MM.1S (cell line): Measurements from ENCODE around the gene DACT2.

Experiments
- DNase-seq: peaks from one replicate; pipeline ENCODE4 v3.0.0-alpha.2; 2015
- H2AFZ ChIP-seq: fragments of 300-600 bp; sonication (generic); 2 replicates; pipeline ENCODE4 v1.6.0; 2016; ENCODE audit warnings: antibody characterized with exemption, low read length
- H3F3A ChIP-seq: fragments of 300-600 bp; sonication (generic); 2 replicates; pipeline ENCODE4 v1.6.1; 2016; ENCODE audit warnings: mild to moderate bottlenecking, antibody characterized with exemption, low read length, moderate library complexity, mixed read lengths; ENCODE audit not compliant: insufficient read depth
- H3K27ac ChIP-seq: fragments of 300-600 bp; sonication (generic); 2 replicates; pipeline ENCODE4 v1.5.1; 2016; ENCODE audit warnings: mild to moderate bottlenecking, low read length
- H3K27me3 ChIP-seq: fragments of 300-600 bp; sonication (generic); replicated peaks from 2 replicates; pipeline ENCODE4 v1.6.0; 2016; ENCODE audit warnings: low read length; ENCODE audit not compliant: insufficient read depth
- H3K36me3 ChIP-seq: fragments of 300-600 bp; sonication (generic); replicated peaks from 2 replicates; pipeline ENCODE4 v1.6.1; 2016; ENCODE audit warnings: mild to moderate bottlenecking, low read length, mixed read lengths; ENCODE audit not compliant: insufficient read depth
- H3K4me1 ChIP-seq: fragments of 300-600 bp; sonication (generic); 2 replicates; pipeline ENCODE4 v1.6.1; 2016; ENCODE audit warnings: low read length, mixed read lengths
- H3K4me2 ChIP-seq: fragments of 300-600 bp; sonication (generic); 2 replicates; pipeline ENCODE4 v1.6.0; 2016; ENCODE audit warnings: low read depth, low read length
- H3K4me3 ChIP-seq: fragments of 300-600 bp; sonication (generic); 2 replicates; pipeline ENCODE4 v1.5.1; 2016; ENCODE audit warnings: low read length, mixed read lengths
- H3K79me2 ChIP-seq: fragments of 300-600 bp; sonication (generic); 2 replicates; pipeline ENCODE4 v1.6.1; 2016; ENCODE audit warnings: mixed run types, low read length, mixed read lengths
- H3K9ac ChIP-seq: fragments of 300-600 bp; sonication (generic); 2 replicates; pipeline ENCODE4 v1.6.1; 2016; ENCODE audit warnings: low read length, mixed read lengths
- H3K9me2 ChIP-seq: fragments of 300-600 bp; sonication (generic); replicated peaks from 2 replicates; pipeline ENCODE4 v1.6.1; 2016; ENCODE audit warnings: mild to moderate bottlenecking, low read length, mixed read lengths; ENCODE audit not compliant: insufficient read depth
- H3K9me3 ChIP-seq: fragments of 300-600 bp; sonication (generic); replicated peaks from 2 replicates; pipeline ENCODE4 v1.6.1; 2016; ENCODE audit warnings: mild to moderate bottlenecking, low read length, mixed read lengths; ENCODE audit not compliant: insufficient read depth
- H4K20me1 ChIP-seq: fragments of 300-600 bp; sonication (generic); 2 replicates; pipeline ENCODE4 v1.6.1; 2016; ENCODE audit warnings: mild to moderate bottlenecking, low read length, moderate library complexity, mixed read lengths; ENCODE audit not compliant: insufficient read depth
- EZH2 ChIP-seq: fragments of 300-600 bp; sonication (generic); optimal IDR thresholded peaks from 2 replicates; pipeline ENCODE3; 2017; ENCODE audit warnings: low read depth, mild to moderate bottlenecking, antibody characterized with exemption, low read length, mixed read lengths
- EZH2phosphoT487 ChIP-seq: fragments of 300-600 bp; sonication (generic); IDR thresholded peaks from 2 replicates; pipeline ENCODE4 v1.6.1; 2018; ENCODE audit warnings: antibody characterized with exemption, low read length
- TF ChIP-seq, protein P1 (sequence below): fragments of 300-600 bp; sonication (generic); IDR thresholded peaks from 2 replicates; pipeline ENCODE4 v1.5.1; 2016; ENCODE audit warnings: antibody characterized with exemption, low read length, mixed read lengths

The DACT2 gene

DNA sequence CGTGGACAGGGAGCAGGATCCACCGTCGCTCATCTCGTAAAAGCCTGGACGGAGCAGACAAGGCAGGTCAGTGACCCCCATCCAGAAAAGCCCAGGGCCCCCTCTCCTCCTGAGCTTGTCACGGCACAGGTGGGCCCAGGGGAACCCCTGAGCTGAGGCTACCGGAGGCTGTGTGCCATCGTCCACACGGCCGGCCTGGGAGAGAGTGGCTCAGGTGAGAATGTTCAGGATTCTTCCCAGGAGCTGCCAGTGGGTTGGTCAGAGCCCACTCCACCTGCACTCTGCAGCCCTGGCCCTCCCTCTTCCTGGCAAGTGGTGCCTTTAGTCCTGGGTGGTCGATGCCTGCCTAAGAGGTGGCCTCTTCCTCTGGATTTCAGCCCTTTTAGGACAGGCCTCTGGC is 9.2 kb downstream of the DACT2 start:
- Histone ChIP-seq H4K20me1 (no peaks in the 10 kb centered on the region), H3K9me2 (no peaks in the 10 kb centered on the region), H3K36me3 (no peaks in the 10 kb centered on the region), H3K9me3 (no peaks in the 10 kb centered on the region), H3K4me2 (no peak overlapping the region), H3K4me1 (no peaks in the 10 kb centered on the region), H3K4me3 (no peak overlapping the region), H3K9ac (no peak overlapping the region), H3F3A (no peaks in the 10 kb centered on the region), H3K27ac (no peak overlapping the region), H3K27me3 (no peaks in the 10 kb centered on the region), H3K79me2 (no peaks in the 10 kb centered on the region), H2AFZ (no peak overlapping the region)
- no peak for DNase-seq
- no peak for TF ChIP-seq EZH2
- TF ChIP-seq, protein P1, sequence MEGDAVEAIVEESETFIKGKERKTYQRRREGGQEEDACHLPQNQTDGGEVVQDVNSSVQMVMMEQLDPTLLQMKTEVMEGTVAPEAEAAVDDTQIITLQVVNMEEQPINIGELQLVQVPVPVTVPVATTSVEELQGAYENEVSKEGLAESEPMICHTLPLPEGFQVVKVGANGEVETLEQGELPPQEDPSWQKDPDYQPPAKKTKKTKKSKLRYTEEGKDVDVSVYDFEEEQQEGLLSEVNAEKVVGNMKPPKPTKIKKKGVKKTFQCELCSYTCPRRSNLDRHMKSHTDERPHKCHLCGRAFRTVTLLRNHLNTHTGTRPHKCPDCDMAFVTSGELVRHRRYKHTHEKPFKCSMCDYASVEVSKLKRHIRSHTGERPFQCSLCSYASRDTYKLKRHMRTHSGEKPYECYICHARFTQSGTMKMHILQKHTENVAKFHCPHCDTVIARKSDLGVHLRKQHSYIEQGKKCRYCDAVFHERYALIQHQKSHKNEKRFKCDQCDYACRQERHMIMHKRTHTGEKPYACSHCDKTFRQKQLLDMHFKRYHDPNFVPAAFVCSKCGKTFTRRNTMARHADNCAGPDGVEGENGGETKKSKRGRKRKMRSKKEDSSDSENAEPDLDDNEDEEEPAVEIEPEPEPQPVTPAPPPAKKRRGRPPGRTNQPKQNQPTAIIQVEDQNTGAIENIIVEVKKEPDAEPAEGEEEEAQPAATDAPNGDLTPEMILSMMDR: no peak
- TF ChIP-seq EZH2phosphoT487: no peak

- Histone ChIP-seq H3K9me3 (no peaks in the 10 kb centered on the region), H3F3A (no peaks in the 10 kb centered on the region), H3K4me2 (no peak overlapping the region), H3K79me2 (no peaks in the 10 kb centered on the region), H2AFZ (no peak overlapping the region), H3K27ac (no peak overlapping the region), H3K9ac (no peak overlapping the region), H3K9me2 (no peaks in the 10 kb centered on the region), H3K4me1 (no peaks in the 10 kb centered on the region), H4K20me1 (no peaks in the 10 kb centered on the region), H3K36me3 (no peaks in the 10 kb centered on the region), H3K27me3 (no peaks in the 10 kb centered on the region), H3K4me3 (no peak overlapping the region)
- no peak for TF ChIP-seq EZH2
- TF ChIP-seq, protein P1: no peak
- no peak for TF ChIP-seq EZH2phosphoT487
- no peak for DNase-seq
Measured at GRCh38 chr6:168309997-168310396, 9.6 kb downstream of the DACT2 start.

DNA sequence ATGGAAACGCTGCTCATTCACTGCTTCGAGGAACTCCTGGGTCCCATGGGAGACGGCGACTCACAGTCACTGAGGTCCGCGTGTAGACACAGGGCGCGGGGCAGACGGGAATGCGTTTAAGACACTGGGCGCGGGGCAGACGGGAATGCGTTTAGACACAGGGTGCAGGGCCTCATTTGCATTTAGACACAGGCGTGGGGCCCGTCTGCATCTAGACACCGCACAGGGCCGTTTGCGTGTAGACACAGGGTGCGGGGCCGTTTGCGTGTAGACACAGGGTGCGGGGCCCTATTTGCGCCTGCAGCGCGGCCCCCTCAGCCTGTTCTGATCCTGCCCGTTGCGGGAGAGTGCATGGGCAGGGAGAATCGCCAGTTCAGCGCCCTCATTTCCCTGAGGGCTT is 10.4 kb downstream of the DACT2 start:
- no peaks in the 10 kb centered on the region for H3K9me2 ChIP-seq
- no peak overlapping the region for H3K4me2 ChIP-seq
- no peak overlapping the region for H3K27ac ChIP-seq
- no peak overlapping the region for H3K9ac ChIP-seq
- H3K27me3 ChIP-seq: no peaks in the 10 kb centered on the region
- no peaks in the 10 kb centered on the region for H3K79me2 ChIP-seq
- no peak for DNase-seq
- no peak overlapping the region for H2AFZ ChIP-seq
- no peaks in the 10 kb centered on the region for H3K36me3 ChIP-seq
- no peaks in the 10 kb centered on the region for H4K20me1 ChIP-seq
- no peak overlapping the region for H3K4me3 ChIP-seq
- no peaks in the 10 kb centered on the region for H3K9me3 ChIP-seq
- no peaks in the 10 kb centered on the region for H3F3A ChIP-seq
- TF ChIP-seq, protein P1: no peak
- no peak for TF ChIP-seq EZH2
- no peak for TF ChIP-seq EZH2phosphoT487
- H3K4me1 ChIP-seq: no peaks in the 10 kb centered on the region
